BE2C (cell line): Measurements from ENCODE around the gene CAMK1D.

Source experiments
- DNase-seq: peaks from one replicate; pipeline ENCODE4 v3.0.0-alpha.2; 2020
- H3K27me3 ChIP-seq: fragments of 250-450 bp; sonication (Bioruptor Pico); 2 replicates; pipeline ENCODE4 v1.5.1; 2020; ENCODE audit warnings: mild to moderate bottlenecking
- H3K36me3 ChIP-seq: fragments of 250-450 bp; sonication (Bioruptor Pico); 2 replicates; pipeline ENCODE4 v1.5.1; 2020; ENCODE audit warnings: mild to moderate bottlenecking
- H3K4me1 ChIP-seq: fragments of 250-450 bp; sonication (Bioruptor Pico); 2 replicates; pipeline ENCODE4 v1.5.1; 2020
- H3K4me3 ChIP-seq: 2 replicates; pipeline ENCODE4 v1.5.1; 2011; ENCODE audit warnings: low read depth, low read length
- H3K9me3 ChIP-seq: fragments of 250-450 bp; sonication (Bioruptor Pico); 2 replicates; pipeline ENCODE4 v1.5.1; 2020
- TF ChIP-seq, protein P1 (sequence below): IDR thresholded peaks from 2 replicates; pipeline ENCODE4 v1.5.1; 2012; ENCODE audit warnings: mild to moderate bottlenecking, low read depth, low read length

The CAMK1D gene

DNA sequence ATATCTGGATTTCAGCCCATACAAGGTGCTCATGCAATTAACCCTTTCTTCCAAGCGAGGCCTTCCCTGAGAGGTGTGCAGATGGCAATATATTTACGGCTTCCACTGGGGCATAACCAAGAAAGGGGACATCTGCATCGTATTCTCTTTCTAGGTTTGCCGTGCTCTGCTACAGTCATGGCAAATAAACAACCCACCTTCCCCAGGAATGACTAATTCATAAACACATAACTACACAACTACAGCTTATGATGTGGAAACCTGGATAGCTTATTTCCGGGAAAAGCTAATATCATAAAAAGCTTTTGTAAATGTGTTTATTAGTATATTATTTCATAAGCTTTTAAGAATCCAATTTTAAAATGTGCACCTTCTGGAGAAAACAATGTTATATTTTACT lies 120.0 kb downstream of the CAMK1D start:
- Histone ChIP-seq H3K4me1 (no peaks in the 10 kb centered on the region), H3K36me3 (no peaks in the 10 kb centered on the region), H3K27me3 (no peaks in the 10 kb centered on the region), H3K9me3 (no peaks in the 10 kb centered on the region), H3K4me3 (no peak overlapping the region)
- TF ChIP-seq, protein P1, sequence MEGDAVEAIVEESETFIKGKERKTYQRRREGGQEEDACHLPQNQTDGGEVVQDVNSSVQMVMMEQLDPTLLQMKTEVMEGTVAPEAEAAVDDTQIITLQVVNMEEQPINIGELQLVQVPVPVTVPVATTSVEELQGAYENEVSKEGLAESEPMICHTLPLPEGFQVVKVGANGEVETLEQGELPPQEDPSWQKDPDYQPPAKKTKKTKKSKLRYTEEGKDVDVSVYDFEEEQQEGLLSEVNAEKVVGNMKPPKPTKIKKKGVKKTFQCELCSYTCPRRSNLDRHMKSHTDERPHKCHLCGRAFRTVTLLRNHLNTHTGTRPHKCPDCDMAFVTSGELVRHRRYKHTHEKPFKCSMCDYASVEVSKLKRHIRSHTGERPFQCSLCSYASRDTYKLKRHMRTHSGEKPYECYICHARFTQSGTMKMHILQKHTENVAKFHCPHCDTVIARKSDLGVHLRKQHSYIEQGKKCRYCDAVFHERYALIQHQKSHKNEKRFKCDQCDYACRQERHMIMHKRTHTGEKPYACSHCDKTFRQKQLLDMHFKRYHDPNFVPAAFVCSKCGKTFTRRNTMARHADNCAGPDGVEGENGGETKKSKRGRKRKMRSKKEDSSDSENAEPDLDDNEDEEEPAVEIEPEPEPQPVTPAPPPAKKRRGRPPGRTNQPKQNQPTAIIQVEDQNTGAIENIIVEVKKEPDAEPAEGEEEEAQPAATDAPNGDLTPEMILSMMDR, result no peak
- no peak for DNase-seq

DNA sequence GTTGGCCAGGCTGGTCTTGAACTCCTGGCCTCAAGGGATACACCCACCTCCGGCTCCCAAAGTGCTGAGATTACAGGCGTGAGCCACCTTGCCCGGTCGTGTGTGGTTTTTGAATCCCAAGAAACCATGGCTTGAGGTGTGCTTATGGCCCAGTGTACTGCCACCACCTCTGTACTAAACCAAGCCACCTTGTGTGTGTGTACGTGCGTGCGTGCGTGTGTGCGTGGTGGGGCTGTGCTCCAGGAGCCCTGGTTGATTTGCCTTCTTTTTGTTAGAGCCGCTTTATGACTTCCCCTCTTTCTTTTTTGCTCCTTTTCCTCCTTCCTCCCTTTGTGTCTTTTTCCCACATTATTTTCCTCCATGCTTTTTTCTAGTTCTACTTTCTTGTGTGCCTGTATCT lies 121.4 kb downstream of the CAMK1D start:
- Histone ChIP-seq H3K4me3 (no peak overlapping the region), H3K9me3 (no peaks in the 10 kb centered on the region), H3K4me1 (no peaks in the 10 kb centered on the region), H3K36me3 (no peaks in the 10 kb centered on the region), H3K27me3 (no peaks in the 10 kb centered on the region)
- TF ChIP-seq, protein P1, result no peak
- no peak for DNase-seq

DNA sequence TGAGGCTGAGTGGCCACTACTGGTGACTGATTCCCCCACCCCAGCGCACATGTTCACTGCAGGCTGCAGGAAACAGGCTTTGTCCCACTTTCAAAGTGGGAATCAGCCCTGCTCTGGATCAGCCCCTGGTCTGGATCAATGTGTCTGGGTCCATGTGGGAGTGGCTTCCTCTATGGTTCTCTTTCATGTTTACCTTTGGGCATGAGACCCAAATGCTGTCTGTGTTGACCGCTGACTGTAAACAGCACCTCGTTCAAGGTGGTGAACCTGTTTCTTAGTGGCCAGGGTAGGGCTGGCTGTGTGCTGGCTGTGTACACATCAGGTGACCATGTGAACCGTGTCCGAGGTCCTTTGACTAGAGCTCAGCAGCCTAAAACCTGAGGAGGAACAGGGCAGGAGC lies 121.8 kb downstream of the CAMK1D start:
- Histone ChIP-seq H3K4me1 (no peaks in the 10 kb centered on the region), H3K9me3 (no peaks in the 10 kb centered on the region), H3K36me3 (no peaks in the 10 kb centered on the region), H3K4me3 (no peak overlapping the region), H3K27me3 (no peaks in the 10 kb centered on the region)
- DNase-seq, result no peak
- TF ChIP-seq, protein P1, result no peak

DNA sequence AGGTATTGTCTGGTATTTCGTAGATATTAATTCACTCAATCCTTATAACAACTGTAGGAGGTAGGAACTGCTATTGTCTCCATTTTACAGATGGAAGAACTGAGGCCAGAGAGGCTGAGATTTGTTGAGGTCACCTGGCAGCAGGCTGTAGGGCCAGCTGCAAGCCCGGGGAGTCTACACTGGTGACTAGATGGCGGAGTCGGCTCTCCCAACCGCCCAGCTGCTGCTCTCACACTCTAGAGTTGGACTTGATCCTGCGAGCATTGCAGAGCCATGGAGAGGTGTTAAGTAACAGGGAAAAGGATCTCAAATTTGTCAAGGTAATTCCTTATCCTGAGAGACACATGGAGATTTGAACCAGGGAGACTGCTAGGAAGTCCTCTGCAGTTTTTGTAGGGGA lies 124.1 kb downstream of the CAMK1D start:
- Histone ChIP-seq H3K4me1 (no peaks in the 10 kb centered on the region), H3K4me3 (no peak overlapping the region), H3K9me3 (no peaks in the 10 kb centered on the region), H3K36me3 (no peaks in the 10 kb centered on the region), H3K27me3 (no peaks in the 10 kb centered on the region)
- DNase-seq, result no peak
- TF ChIP-seq, protein P1, result no peak

DNA sequence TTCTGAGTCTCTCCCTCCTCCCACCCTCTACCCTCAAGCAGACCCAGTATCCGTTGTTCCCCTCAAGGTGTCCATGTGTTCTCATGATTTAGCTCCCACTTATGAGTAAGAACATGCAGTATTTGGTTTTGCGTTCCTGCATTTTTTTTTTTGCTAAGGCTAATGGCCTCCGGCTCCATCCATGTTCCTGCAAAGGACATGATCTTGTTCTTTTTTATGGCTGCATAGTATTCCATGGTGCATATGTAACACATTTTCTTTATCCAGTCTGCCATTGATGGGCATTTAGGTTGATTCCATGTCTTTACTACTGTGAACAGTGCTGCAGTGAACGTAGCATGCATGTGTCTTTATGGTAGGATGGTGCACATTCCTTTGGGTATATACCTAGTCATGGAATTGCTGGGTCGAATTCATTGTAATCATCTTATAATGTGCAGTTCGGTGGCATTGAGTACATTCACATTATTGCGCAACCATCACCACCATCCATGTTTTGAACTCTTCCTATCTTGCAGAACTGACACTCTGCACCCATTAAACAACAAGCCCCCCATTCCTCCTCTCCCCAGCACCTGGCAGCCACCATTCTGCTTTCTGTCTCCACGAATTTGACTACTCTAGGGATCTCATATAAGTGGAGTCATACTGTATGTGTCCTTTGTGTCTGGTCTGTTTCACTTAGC lies 125.5 kb downstream of the CAMK1D start:
- TF ChIP-seq, protein P1, result no peak
- H3K4me3 ChIP-seq, result no peak overlapping the region
- no peak for DNase-seq
- no peaks in the 10 kb centered on the region for H3K27me3 ChIP-seq
- no peaks in the 10 kb centered on the region for H3K36me3 ChIP-seq
- no peaks in the 10 kb centered on the region for H3K9me3 ChIP-seq
- H3K4me1 ChIP-seq, result no peaks in the 10 kb centered on the region

DNA sequence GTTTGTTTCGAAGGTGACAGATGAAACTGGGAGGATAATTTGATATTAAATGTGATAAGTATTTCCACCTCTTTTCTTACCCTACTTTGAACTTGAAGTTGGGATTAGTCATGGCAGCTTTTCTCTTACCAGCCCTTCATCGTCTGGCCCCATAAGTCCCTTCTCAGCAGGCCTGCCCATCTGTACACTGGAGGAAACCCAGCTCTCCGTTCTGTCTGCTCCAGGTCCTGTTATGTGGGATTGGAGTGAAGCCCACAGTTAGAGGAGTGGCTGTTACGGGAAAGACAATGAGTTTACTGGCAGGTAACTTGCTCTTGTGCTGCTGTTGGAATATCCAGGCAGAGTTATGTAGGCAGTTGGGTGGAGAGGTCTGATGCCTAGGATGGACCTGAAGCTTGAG lies 127.3 kb downstream of the CAMK1D start:
- no peak for DNase-seq

More for the DNA sequence above, 127.3 kb downstream of the CAMK1D start:
- no peak overlapping the region for H3K4me3 ChIP-seq
- no peaks in the 10 kb centered on the region for H3K4me1 ChIP-seq
- TF ChIP-seq, protein P1, result no peak
- no peaks in the 10 kb centered on the region for H3K27me3 ChIP-seq
- H3K36me3 ChIP-seq, result no peaks in the 10 kb centered on the region
- no peaks in the 10 kb centered on the region for H3K9me3 ChIP-seq
